Kidney epithelial cell (primary cell): ENCODE results near the gene B3GNT9. TPM values are rescaled to one million over a fixed set of nuclear protein-coding genes. Genes with fewer than 3 reads are reported as not detected.

Experiments used
- DNase-seq: peaks from one replicate; pipeline ENCODE4 v3.0.0-alpha.2; 2010; ENCODE audit warnings: low read depth
- H3K27me3 ChIP-seq: 2 replicates; pipeline ENCODE4 v1.6.0; 2011; ENCODE audit warnings: low read length; ENCODE audit not compliant: control insufficient read depth, insufficient read depth
- H3K36me3 ChIP-seq: 2 replicates; pipeline ENCODE4 v1.5.1; 2011; ENCODE audit warnings: low read length; ENCODE audit not compliant: control insufficient read depth, insufficient read depth
- H3K4me3 ChIP-seq: 2 replicates; pipeline ENCODE4 v1.5.1; 2011; ENCODE audit warnings: low read depth, mild to moderate bottlenecking, control low read depth, low read length
- CTCF ChIP-seq: IDR thresholded peaks from 2 replicates; pipeline ENCODE4 v1.5.1; 2011; ENCODE audit warnings: mild to moderate bottlenecking, moderate library complexity, low read length, control low read depth, inconsistent platforms; ENCODE audit not compliant: insufficient read depth, poor library complexity, severe bottlenecking
- total RNA-seq: library from RNA; depleted of rRNA; stranded (reverse); fragments of >200 nt; gene quantifications from 2 replicates; pipeline ENCODE4 v1.2.3, GENCODE V29; 2015

B3GNT9 gene
- total RNA-seq, 1 donor from 2014 or later, result 2.4 TPM

DNA sequence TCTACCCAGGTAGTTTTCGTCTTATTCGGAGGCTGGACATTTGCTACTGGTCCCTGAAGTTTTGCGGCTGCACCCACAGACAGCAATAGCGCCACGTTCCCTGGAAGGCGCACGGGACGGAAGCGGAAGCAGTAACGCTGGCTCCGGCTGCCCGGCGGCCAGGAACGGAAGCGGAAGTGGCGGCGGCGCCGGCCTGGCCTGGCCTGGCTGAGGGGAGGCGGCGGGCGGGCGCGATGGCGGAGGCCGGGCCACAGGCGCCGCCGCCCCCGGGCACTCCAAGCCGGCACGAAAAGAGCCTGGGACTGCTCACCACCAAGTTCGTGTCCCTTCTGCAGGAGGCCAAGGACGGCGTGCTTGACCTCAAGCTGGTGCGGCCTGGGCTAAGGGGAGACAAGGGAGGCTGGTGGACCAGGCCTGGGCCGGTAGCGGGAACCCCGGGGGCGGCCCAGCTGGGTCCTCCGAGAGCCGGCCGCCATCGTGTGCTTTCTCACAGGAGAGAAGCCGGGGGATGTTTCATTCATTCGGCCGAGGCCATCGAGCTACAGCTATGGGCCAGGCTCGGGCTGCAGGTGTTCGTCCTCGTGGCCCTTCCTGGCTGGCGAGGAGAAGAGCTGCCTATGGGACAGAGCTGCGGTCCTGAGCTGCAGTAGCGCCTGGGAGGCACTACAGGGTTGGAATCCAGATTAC is 41.3 kb upstream of the B3GNT9 start, which contains the start of gene E2F4:
TSS of gene E2F4 (plus strand) at position 161 of the 687 bp plus-strand sequence. CDS start at position 234, 73 bp downstream.
- H3K4me3 ChIP-seq, result peak within 1 kb of the TSS; percentile 94
- DNase-seq, result no peak
- no peak for TF ChIP-seq CTCF
- no peaks in the 10 kb centered on the region for H3K27me3 ChIP-seq
- H3K36me3 ChIP-seq, result peaks cover 2% of the 10 kb centered on the region

DNA sequence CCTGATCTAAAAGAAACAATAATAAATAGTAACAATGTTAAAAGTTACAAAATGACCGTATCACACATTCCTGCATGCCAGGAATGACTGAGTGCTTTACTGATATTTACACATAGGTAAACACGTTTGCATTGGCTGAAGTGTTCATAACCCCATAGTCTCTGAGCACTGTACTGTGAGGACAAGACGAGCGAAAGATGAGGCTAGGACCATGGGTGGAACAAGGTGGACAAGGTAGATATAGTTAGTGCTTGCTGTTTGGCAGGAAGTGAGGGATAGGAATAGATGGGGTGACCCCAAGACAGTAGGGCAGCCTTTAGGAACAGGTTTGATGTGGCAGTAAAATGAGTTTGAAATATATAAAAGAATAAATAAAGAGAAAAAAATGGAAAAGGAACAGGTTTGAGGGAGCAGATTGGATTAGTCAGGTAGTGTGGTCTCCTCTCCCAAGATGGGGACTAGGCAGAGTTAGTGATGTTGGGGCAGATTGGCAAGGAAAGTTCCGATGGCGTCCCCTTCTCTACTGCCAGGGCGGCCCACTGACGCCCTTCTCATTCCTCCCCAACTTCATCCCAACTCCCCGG is 40.7 kb upstream of the B3GNT9 start:
- Histone ChIP-seq H3K36me3 (peaks cover 2% of the 10 kb centered on the region), H3K27me3 (no peaks in the 10 kb centered on the region), H3K4me3 (peak overlapping the region; percentile 31)
- DNase-seq, result no peak
- no peak for TF ChIP-seq CTCF

DNA sequence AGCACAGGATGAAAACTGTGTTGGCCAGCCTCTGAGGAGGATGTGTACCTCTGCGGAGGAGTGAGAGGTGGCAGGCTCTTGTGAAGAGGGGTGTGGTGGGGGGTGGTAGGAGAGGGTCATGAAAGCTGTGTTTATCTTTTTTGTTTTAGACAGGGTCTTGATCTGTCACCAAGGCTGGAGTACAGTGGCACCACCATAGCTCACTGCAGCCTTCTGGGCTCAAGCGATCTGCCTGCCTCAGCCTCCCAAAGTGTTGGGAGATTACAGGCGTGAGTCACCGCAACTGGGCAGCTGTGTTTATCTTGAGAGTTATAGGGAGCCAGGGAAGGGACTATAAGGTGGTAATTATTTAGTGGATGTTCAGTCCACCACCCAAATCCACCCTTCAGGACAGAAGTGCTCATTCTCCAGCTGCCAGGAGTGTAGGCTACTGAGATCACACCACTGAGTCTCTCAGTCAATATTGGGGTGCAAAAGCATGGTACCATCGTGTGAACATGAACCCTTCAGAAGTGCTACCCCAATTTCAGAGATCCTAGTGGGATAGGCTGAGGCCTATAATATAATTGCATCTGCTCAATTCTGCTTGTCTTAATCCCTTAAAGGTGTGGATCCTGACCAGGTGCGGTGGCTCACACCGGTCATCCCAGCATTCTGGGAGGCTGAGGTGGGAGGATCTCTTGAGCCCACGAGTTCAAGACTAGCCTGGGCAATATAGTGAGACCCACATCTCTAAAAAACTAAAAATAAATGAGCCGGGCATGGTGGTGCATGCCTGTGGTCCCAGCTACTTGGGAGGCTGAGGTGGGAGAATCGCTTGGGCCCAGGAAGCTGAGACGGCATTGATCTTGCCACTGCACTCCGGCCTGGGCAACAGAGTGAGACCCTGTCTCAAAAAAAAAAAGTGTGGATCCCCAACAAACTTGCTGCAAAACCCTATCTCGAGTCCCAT is 39.9 kb upstream of the B3GNT9 start:
- H3K27me3 ChIP-seq, result no peaks in the 10 kb centered on the region
- DNase-seq, result no peak
- no peak overlapping the region for H3K4me3 ChIP-seq
- H3K36me3 ChIP-seq, result no peaks in the 10 kb centered on the region
- no peak for TF ChIP-seq CTCF

DNA sequence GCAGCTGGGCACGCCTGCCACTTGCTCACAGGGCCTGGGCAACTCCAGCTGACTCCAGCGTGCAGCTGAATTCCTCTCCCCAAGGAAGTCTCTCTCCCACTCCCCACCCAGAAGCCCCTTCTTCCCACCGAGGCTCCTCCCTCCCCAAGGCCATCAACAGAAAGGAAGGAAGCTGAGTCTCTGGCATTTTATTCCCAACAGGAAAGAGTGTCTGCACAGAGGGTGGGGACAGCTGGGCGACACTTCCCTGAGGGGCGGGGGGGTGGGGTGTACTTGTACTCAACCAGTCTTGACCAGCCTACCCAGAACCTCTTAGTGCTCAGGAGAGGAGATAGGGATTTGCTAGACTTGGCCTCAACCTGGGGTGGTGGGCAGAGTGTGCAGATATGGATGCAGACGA is 39.2 kb upstream of the B3GNT9 start, which contains the start of gene EXOC3L1:
TSS of gene EXOC3L1 (minus strand) at position 96 of the 400 bp plus-strand sequence. CDS start 460 bp downstream, outside the sequence.
- Histone ChIP-seq H3K4me3 (no peak within 1 kb of the TSS), H3K27me3 (peaks cover 2% of the 10 kb centered on the region), H3K36me3 (no peaks in the 10 kb centered on the region)
- no peak for DNase-seq
- no peak for TF ChIP-seq CTCF

GRCh38 chr16:67188798-67189197 is 38.0 kb upstream of the B3GNT9 start:
- H3K4me3 ChIP-seq, result no peak overlapping the region
- no peaks in the 10 kb centered on the region for H3K36me3 ChIP-seq
- TF ChIP-seq CTCF, result no peak
- DNase-seq, result no peak
- peaks cover 6% of the 10 kb centered on the region for H3K27me3 ChIP-seq
